K562 (cell line): ENCODE measurements around the gene FAM25A. TPM values are rescaled to one million over a fixed set of nuclear protein-coding genes. Genes with fewer than 3 reads are reported as not detected.

Experiments
- ATAC-seq: fragments of 200-7000 bp; cut with Tn5 transposase; 3 replicates; pipeline ENCODE4 v1.9.1; 2020; ENCODE audit warnings: moderate library complexity
- BruUV-seq: library from RNA; stranded (reverse); fragments of 400-500 nt; replicated peaks from 2 replicates; lab custom pipeline; 2021; lab: Mats Ljungman, UMichigan
- CTCF ChIA-PET: fragments of 300-600 bp; formaldehyde crosslinking; extraction: SDS; loops from one replicate; lab custom pipeline; 2021; ENCODE audit warnings: low intra/inter-chr PET ratio; lab: Yijun Ruan, JAX
- POLR2A ChIA-PET: fragments of 300-600, 350-650 bp; sonication (Branson Sonifier 250); formaldehyde crosslinking; extraction: SDS; loops from one replicate; lab custom pipeline; 2021; ENCODE audit warnings: antibody characterized with exemption, inconsistent platforms; lab: Yijun Ruan, JAX
- DNase-seq, 4 experiments: peaks; one replicate each; pipeline versions ENCODE4 v3.0.0 to v3.0.0-alpha.2; 2011 to 2018; ENCODE audit warnings: low spot score in 3 of 4, mixed read lengths in 3 of 4; ENCODE audit errors: extremely low read depth in 1 of 4
- FAIRE-seq: peaks from 2 replicates; lab custom pipeline; 2011; peaks lifted over from hg19 to GRCh38; lab: Jason Lieb, UNC
- H2AFZ ChIP-seq: 2 replicates; pipeline ENCODE4 v1.6.0; 2011; ENCODE audit warnings: low read depth, low read length, control low read depth, inconsistent platforms
- H3K27ac ChIP-seq: fragments of 200-600 bp; 3 replicates; pipeline ENCODE4 v1.8.0; 2011; ENCODE audit warnings: low read depth, mild to moderate bottlenecking, control low read depth, inconsistent platforms, low read length, moderate library complexity, mixed read lengths; ENCODE audit errors: extremely low read depth
- H3K27me3 ChIP-seq, 2 experiments: fragments of 300-600 bp in 1 of 2; 2 replicates in 1 of 2; 3 replicates in 1 of 2; pipeline versions ENCODE4 v1.6.0 to v1.8.0; 2011; ENCODE audit warnings: inconsistent platforms in 2 of 2, low read length in 2 of 2, mild to moderate bottlenecking in 1 of 2, mixed read lengths in 1 of 2, moderate library complexity in 1 of 2; ENCODE audit not compliant: control insufficient read depth in 2 of 2, insufficient read depth in 2 of 2
- H3K36me3 ChIP-seq: fragments of 300-600 bp; 3 replicates; pipeline ENCODE4 v1.8.0; 2011; ENCODE audit warnings: mild to moderate bottlenecking, low read length, inconsistent platforms; ENCODE audit not compliant: control insufficient read depth, insufficient read depth
- H3K4me1 ChIP-seq, 2 experiments: fragments of 200-600 bp in 1 of 2; replicated peaks in 1 of 2; 2 replicates in 1 of 2; 3 replicates in 1 of 2; pipeline versions ENCODE4 v1.5.1 to v1.8.0; 2011; ENCODE audit warnings: inconsistent platforms in 2 of 2, low read length in 2 of 2, mild to moderate bottlenecking in 1 of 2, mixed read lengths in 1 of 2, moderate library complexity in 1 of 2; ENCODE audit not compliant: control insufficient read depth in 2 of 2, insufficient read depth in 2 of 2
- H3K4me2 ChIP-seq: 2 replicates; pipeline ENCODE4 v1.6.1; 2011; ENCODE audit warnings: low read length, control low read depth, inconsistent platforms, mixed read lengths; ENCODE audit not compliant: insufficient read depth
- H3K4me3 ChIP-seq: fragments of 200-600 bp; sonication (generic), shearing (Covaris generic); 2 replicates; pipeline ENCODE4 v1.5.1; 2016; ENCODE audit warnings: control low read depth, inconsistent platforms
- H3K79me2 ChIP-seq: fragments of 200-600 bp; 3 replicates; pipeline ENCODE4 v1.8.0; 2011; ENCODE audit warnings: low read length, inconsistent platforms; ENCODE audit not compliant: control insufficient read depth, insufficient read depth
- H3K9ac ChIP-seq, 2 experiments: 2 replicates each; pipeline versions ENCODE4 v1.6.0 to v1.6.1; 2011; ENCODE audit warnings: low read depth in 2 of 2, low read length in 2 of 2, control low read depth in 1 of 2, inconsistent platforms in 1 of 2, mild to moderate bottlenecking in 1 of 2, mixed read lengths in 1 of 2; ENCODE audit not compliant: insufficient read depth in 1 of 2
- H3K9me1 ChIP-seq: one replicate; pipeline ENCODE4 v1.6.0; 2011; ENCODE audit warnings: inconsistent platforms, mild to moderate bottlenecking, low read length, moderate library complexity; ENCODE audit not compliant: control insufficient read depth, insufficient read depth
- H3K9me3 ChIP-seq: replicated peaks from 2 replicates; pipeline ENCODE4 v1.5.1; 2011; ENCODE audit warnings: low read depth, low read length, inconsistent platforms; ENCODE audit not compliant: control insufficient read depth, insufficient read depth
- H4K20me1 ChIP-seq: replicated peaks from 2 replicates; pipeline ENCODE4 v1.6.1; 2011; ENCODE audit warnings: low read length, inconsistent platforms, mixed read lengths; ENCODE audit not compliant: control insufficient read depth, insufficient read depth
- HDAC8 ChIP-seq: fragments of 450-650 bp; IDR thresholded peaks from 2 replicates; pipeline ENCODE4 v1.6.1; 2016; ENCODE audit warnings: mild to moderate bottlenecking, missing genetic modification characterization, moderate library complexity, missing compliant biosample characterization
- POLR2G ChIP-seq: fragments of 200-400 bp; formaldehyde crosslinking; IDR thresholded peaks from 2 replicates; pipeline ENCODE4 v1.6.1; 2017; ENCODE audit warnings: low read depth, mild to moderate bottlenecking, antibody characterized with exemption, low read length, moderate library complexity
- RAD21 ChIP-seq, 2 experiments: fragments of 250-450 bp in 1 of 2; fragments of 450-650 bp in 1 of 2; sonication (Bioruptor Pico) in 1 of 2; formaldehyde crosslinking in 1 of 2; IDR thresholded peaks in 1 of 2; conservative IDR thresholded peaks in 1 of 2; 2 replicates each; pipeline versions ENCODE4 v1.4.0 to v1.8.0; 2020 to 2022; ENCODE audit warnings: mild to moderate bottlenecking in 2 of 2, moderate library complexity in 1 of 2
- SMARCA4 ChIP-seq: fragments of 450-650 bp; IDR thresholded peaks from 2 replicates; pipeline ENCODE4 v1.6.1; 2016
- SRSF9 ChIP-seq: fragments of 200-400 bp; formaldehyde crosslinking; IDR thresholded peaks from 2 replicates; pipeline ENCODE4 v1.6.1; 2017; ENCODE audit warnings: low read depth, low read length, borderline replicate concordance
- WHSC1 ChIP-seq: IDR thresholded peaks from one replicate; pipeline ENCODE4 v1.6.1; 2012; ENCODE audit warnings: low read length, control low read depth, inconsistent platforms
- ZNF644 ChIP-seq: fragments of 200-800 bp; sonication (Bioruptor generic); IDR thresholded peaks from 2 replicates; pipeline ENCODE4 v1.6.1; 2016; ENCODE audit warnings: low read depth, missing genetic modification characterization, missing compliant biosample characterization
- ZNF764 ChIP-seq: fragments of 250-450 bp; sonication (Bioruptor Pico); IDR thresholded peaks from 2 replicates; pipeline ENCODE4 v1.4.0; 2020; ENCODE audit warnings: low read depth, mild to moderate bottlenecking, moderate library complexity
- WGBS: fragments of 100-300 bp; shearing (Covaris generic); methylation state at CpG from one replicate; pipeline ENCODE4 v1.1.6; 2016; ENCODE audit warnings: low coverage, mixed read lengths; ENCODE audit not compliant: insufficient coverage; ENCODE audit errors: missing lambda C conversion rate; 5-methylcytosine and 5-hydroxymethylcytosine counted together
- in situ Hi-C: fragments of 300-500 bp; cut with MboI; formaldehyde crosslinking; loops from 4 replicates; pipeline ENCODE4 v1.15.0; 2018; ENCODE audit warnings: inconsistent platforms, mixed read lengths
- intact Hi-C: fragments of 100-400 bp; cut with micrococcal nuclease; formaldehyde crosslinking; loops from 2 replicates; pipeline ENCODE4 v1.14.2; 2022
- polyA plus RNA-seq, 8 experiments: library from polyadenylated mRNA; depleted of rRNA in 4 of 8; stranded (reverse) in 5 of 8; unstranded in 3 of 8; fragments of >200 nt; fragmentation: Nextera tagmentation in 2 of 8; fragmentation: Illumina TruSeq in 1 of 8; extraction: Ambion mirVana in 2 of 8; extraction: Trizol in 1 of 8; gene quantifications; 2 replicates each; pipeline versions ENCODE4 v1.2.1 to v1.2.3, GENCODE V29; 2011 to 2014; ENCODE audit warnings: inconsistent platforms in 1 of 8, missing spikeins in 1 of 8
- total RNA-seq, 7 experiments: library from RNA; depleted of rRNA in 6 of 7; stranded (reverse); fragments of >200 nt in 6 of 7; fragmentation: Illumina TruSeq in 2 of 7; extraction: Trizol in 2 of 7; gene quantifications; 2 replicates each; pipeline versions ENCODE4 v1.2.1 to v1.2.3, GENCODE V29; 2011 to 2021; ENCODE audit warnings: low replicate concordance in 1 of 7
- TF ChIP-seq, protein P1 (sequence below), 2 experiments: fragments of 450-650 bp; IDR thresholded peaks; 2 replicates each; pipeline ENCODE4 v1.6.1; 2016
- TF ChIP-seq, protein P2 (sequence below), 3 experiments: fragments of 200-800 bp in 1 of 3; sonication (Bioruptor generic) in 1 of 3; sonication (generic) in 1 of 3; formaldehyde crosslinking in 1 of 3; IDR thresholded peaks; 2 replicates each; pipeline versions ENCODE4 v1.6.1 to v1.8.0; 2016 to 2022; ENCODE audit warnings: mild to moderate bottlenecking in 2 of 3, missing compliant biosample characterization in 2 of 3, missing genetic modification characterization in 2 of 3, missing genetic modification reagents in 1 of 3
- TF ChIP-seq, protein P3 (sequence below): IDR thresholded peaks from 2 replicates; pipeline ENCODE4 v1.6.1; 2012; ENCODE audit warnings: low read depth, low read length, improper control_type of control experiment, borderline replicate concordance
- TF ChIP-seq, protein P4 (sequence below): sonication (generic); formaldehyde crosslinking; IDR thresholded peaks from 2 replicates; pipeline ENCODE4 v1.8.0; 2022; ENCODE audit warnings: missing genetic modification reagents, mild to moderate bottlenecking, borderline replicate concordance

The FAM25A gene
- total and polyA plus RNA-seq, 9 of the 15 experiments (the other 6 are each of a cell fraction or from before 2014, with no cell fraction given) = not detected

DNA sequence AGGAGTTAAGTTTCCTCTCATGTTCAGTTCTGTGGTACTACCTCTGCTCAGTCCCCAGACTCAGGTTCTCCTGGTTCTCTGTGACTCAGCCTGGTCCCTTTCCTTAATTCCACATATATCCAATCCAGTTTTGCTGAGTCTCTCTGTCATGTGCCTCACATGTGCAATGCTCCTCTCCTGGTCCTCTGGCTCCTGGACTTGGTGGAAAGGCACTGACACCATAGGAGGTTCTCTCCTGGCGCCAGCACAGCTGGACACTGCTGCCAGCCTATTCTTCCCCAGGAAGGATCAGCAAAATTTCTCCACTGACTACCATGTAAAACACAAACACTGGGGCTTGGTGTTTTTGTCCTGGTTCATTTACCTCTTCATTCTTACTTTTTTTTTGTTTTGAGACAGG, 46.8 kb downstream of the FAM25A start:
- H3K4me3 ChIP-seq = no peak overlapping the region
- peaks cover 69% of the 10 kb centered on the region; the same call in 2 of the 3 replicates for H3K36me3 ChIP-seq
- ChIA-PET CTCF (no interaction called here), POLR2A (no interaction called here)
- no TSS peak for BruUV-seq
- no peaks in the 10 kb centered on the region for H3K9me3 ChIP-seq
- no peak for ATAC-seq
- no peak overlapping the region for H3K27ac ChIP-seq
- WGBS = 100% methylated on average over 1 of the region's 1 CpG
- H3K4me1 ChIP-seq = no peaks in the 10 kb centered on the region
- H3K27me3 ChIP-seq = no peaks in the 10 kb centered on the region
- H3K79me2 ChIP-seq = no peaks in the 10 kb centered on the region
- no peak overlapping the region for H3K9ac ChIP-seq
- TF ChIP-seq ZNF644 (tag) (no peak), SRSF9 (no peak), SMARCA4 (no peak), ZNF764 (CRISPR knock-in tag) (no peak), POLR2G (no peak), HDAC8 (tag) (no peak), WHSC1 (no peak), RAD21 (CRISPR knock-in tag; conservative IDR thresholded peaks at IDR 0.05 in 1 of 2, IDR thresholded peaks at IDR 0.05 in 1 of 2) (no peak)
- TF ChIP-seq, protein P1, sequence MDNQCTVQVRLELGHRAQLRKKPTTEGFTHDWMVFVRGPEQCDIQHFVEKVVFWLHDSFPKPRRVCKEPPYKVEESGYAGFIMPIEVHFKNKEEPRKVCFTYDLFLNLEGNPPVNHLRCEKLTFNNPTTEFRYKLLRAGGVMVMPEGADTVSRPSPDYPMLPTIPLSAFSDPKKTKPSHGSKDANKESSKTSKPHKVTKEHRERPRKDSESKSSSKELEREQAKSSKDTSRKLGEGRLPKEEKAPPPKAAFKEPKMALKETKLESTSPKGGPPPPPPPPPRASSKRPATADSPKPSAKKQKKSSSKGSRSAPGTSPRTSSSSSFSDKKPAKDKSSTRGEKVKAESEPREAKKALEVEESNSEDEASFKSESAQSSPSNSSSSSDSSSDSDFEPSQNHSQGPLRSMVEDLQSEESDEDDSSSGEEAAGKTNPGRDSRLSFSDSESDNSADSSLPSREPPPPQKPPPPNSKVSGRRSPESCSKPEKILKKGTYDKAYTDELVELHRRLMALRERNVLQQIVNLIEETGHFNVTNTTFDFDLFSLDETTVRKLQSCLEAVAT (IDR thresholded peaks at IDR 0.05) = no peak
- TF ChIP-seq, protein P2, sequence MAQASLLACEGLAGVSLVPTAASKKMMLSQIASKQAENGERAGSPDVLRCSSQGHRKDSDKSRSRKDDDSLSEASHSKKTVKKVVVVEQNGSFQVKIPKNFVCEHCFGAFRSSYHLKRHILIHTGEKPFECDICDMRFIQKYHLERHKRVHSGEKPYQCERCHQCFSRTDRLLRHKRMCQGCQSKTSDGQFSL (CRISPR knock-in tag; IDR thresholded peaks at IDR 0.05) = no peak
- TF ChIP-seq, protein P2 (tag; IDR thresholded peaks at IDR 0.05) = no peak
- TF ChIP-seq, protein P3, sequence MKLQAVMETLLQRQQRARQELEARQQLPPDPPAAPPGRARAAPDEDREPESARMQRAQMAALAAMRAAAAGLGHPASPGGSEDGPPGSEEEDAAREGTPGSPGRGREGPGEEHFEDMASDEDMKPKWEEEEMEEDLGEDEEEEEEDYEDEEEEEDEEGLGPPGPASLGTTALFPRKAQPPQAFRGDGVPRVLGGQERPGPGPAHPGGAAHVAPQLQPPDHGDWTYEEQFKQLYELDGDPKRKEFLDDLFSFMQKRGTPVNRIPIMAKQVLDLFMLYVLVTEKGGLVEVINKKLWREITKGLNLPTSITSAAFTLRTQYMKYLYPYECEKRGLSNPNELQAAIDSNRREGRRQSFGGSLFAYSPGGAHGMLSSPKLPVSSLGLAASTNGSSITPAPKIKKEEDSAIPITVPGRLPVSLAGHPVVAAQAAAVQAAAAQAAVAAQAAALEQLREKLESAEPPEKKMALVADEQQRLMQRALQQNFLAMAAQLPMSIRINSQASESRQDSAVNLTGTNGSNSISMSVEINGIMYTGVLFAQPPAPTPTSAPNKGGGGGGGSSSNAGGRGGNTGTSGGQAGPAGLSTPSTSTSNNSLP = no peak
- TF ChIP-seq, protein P4, sequence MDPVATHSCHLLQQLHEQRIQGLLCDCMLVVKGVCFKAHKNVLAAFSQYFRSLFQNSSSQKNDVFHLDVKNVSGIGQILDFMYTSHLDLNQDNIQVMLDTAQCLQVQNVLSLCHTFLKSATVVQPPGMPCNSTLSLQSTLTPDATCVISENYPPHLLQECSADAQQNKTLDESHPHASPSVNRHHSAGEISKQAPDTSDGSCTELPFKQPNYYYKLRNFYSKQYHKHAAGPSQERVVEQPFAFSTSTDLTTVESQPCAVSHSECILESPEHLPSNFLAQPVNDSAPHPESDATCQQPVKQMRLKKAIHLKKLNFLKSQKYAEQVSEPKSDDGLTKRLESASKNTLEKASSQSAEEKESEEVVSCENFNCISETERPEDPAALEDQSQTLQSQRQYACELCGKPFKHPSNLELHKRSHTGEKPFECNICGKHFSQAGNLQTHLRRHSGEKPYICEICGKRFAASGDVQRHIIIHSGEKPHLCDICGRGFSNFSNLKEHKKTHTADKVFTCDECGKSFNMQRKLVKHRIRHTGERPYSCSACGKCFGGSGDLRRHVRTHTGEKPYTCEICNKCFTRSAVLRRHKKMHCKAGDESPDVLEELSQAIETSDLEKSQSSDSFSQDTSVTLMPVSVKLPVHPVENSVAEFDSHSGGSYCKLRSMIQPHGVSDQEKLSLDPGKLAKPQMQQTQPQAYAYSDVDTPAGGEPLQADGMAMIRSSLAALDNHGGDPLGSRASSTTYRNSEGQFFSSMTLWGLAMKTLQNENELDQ (CRISPR knock-in tag) = no peak
- intact Hi-C loops = no loop called here
- H3K9me1 ChIP-seq = no peaks in the 10 kb centered on the region
- FAIRE-seq = no peak
- no peaks in the 10 kb centered on the region for H4K20me1 ChIP-seq
- in situ Hi-C loops = no loop called here
- H2AFZ ChIP-seq = no peak overlapping the region
- no peak for DNase-seq
- H3K4me2 ChIP-seq = no peak overlapping the region
